Measurements from ENCODE around the gene CAPN2.
"Not testable (repeated sequence)": the region's sequence is repeated elsewhere in the genome, so short reads cannot be mapped to it uniquely, and the experiment has no call there.

CAPN2 gene

GRCh38 chr1:223717695-223718363 is 5.5 kb downstream of the CAPN2 start:
- no peak for DNase-seq

DNA sequence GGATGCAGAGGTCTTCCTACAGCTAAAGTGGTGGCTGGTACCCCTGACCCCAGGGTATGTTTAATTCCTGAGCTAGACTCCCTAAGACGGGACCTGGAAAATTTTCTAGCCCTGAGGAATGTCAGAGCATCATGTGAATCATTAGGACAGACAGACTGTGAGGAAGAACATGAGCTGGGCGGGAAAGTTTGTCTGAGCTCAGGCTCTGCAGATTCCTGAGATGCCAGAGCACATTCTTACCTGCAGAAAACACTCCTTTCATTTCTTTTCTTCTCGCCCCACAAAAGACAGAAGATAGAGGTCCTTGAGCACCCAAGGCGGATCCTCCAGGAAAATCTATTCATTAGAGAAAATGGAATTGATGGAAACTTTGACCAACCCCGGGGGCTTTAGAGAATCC is 6.5 kb downstream of the CAPN2 start:
- DNase-seq = no peak

DNA sequence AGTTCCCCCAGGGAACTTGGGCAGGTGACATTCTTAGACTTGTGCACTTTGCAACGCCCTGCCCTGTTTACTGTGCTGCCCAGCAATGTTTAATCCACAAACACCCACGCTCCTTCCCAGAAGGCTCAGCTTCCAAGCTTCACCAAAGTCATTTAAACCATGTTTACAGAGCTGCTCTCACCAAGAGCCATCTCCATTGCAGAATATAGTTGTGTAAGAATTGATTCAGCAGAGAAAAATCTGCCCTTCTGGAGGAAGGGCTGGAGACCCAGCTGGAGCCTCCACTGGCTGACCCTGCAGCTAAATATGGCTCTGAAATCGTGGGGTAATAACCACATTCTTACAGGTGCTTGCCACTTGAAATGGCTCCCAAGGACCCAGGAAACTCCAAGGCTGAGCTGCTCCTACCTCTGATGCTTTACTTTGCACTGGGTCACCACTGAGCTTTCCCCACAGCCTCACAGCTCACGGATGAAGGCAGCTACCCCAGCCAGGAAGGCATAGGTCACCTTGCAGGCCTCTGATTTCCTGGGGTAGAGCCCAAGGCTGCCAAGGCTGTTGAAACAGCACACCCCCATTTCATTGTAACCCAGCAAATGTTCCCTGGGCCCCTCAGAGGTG is 8.7 kb downstream of the CAPN2 start:
- no peak for DNase-seq

GRCh38 chr1:223721658-223722607 is 9.6 kb downstream of the CAPN2 start:
- DNase-seq = no peak

DNA sequence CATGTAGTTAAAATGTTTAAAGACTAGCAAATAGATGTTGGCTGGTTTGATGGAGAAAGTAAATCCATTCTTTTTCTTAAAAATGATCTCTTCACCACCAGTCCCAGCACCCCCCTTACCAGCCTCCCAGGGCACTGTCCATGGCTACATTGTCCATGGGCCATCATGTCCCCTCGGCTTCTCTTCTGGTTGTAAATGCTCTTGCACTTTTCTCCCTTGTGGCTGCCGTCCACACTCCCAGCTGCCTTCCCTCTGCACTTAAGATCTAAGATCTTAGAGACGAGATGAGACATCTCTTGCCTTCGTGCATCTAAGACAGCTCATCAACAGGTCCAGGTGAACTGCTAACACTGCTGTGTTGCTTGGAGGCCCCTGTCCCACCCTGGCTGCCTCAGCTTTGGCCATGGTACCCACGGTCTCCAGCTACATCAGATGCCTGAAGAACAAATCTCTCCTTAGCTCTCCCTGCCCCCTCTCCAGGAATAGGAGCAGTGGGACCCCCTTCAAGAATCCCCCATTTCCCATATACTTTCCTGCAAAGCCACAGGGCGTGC is 11.1 kb downstream of the CAPN2 start:
- DNase-seq = no peak

GRCh38 chr1:223724376-223724775 is 12.0 kb downstream of the CAPN2 start:
- no peak for DNase-seq

- DNase-seq = no peak
Measured at GRCh38 chr1:223725578-223725977, 13.2 kb downstream of the CAPN2 start.

DNA sequence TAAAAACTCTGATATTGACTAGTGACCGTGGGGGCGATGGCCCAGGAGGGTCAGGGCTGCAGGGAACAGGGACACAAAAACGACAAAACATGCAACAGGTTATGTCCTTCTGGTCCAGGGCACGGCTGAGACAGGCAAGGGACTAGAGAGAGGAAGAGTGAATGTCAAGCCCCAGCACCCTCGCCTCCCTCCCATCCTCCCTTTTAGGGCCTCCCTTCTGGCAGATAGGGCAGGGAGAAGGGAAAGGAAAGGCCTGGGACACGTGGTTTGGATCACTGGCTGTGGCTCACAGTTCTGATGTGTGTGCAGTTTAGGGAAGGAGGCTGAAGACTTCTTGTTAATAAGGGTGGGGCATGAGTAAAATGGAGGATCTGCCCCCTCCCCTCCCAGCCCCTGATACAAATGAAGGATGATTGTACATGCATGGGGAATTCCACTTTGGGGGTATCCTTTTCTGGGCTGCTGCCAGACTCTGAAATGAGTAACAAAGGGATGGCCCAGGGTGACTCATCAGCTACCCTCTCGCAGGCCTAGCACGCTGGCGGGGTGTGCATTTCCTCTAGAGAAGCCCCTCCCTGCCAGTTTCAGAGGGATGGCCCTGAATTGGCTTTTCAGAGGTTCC is 14.2 kb downstream of the CAPN2 start:
- no peak for DNase-seq

DNA sequence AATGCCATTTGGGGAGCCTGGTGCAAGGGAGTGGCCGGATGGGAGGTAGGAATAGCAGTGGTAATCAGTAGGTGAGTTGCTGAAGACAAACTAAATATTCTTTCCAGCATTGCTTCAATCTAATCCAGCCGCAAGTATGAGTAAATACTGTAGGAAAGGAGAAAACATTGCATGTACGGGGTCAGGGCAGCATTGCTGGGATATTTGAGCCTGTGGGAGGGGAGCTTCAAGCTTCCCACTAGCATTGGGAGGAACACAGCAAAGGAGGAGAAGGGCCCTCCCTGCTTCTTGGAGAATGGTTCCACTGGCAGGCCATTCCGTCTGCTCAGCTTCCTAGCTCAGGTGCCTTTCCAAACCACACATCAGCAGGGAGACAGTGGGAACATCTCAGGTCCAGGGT is 15.2 kb downstream of the CAPN2 start:
- no peak for DNase-seq

- DNase-seq = no peak
Measured at GRCh38 chr1:223729906-223730305, 17.6 kb downstream of the CAPN2 start.

GRCh38 chr1:223730479-223731132 is 18.3 kb downstream of the CAPN2 start:
- DNase-seq = no peak

- no peak for DNase-seq
Measured at GRCh38 chr1:223731133-223731770, 18.9 kb downstream of the CAPN2 start.

- DNase-seq = no peak
Measured at GRCh38 chr1:223732993-223733798, 20.9 kb downstream of the CAPN2 start.

GRCh38 chr1:223733898-223734852 is 21.8 kb downstream of the CAPN2 start:
- no peak for DNase-seq

DNA sequence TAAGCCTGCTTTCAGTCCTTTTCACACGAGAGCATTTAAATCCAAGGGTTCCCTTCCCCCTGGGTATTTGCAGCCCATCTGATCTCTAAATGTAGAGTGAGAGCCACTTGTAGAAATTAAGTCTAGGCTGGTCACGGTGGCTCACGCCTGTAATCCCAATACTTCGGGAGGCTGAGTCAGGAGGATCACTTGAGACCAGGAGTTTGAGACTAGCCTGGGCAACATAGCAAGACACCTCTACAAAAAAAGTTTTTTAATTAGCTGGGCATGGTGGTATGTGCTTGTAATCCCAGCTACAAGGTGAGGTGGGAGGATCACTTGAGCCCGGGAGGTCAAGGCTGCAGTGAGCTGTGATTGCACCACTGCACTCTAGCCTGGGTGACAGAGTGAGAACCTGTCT is 24.3 kb downstream of the CAPN2 start:
- DNase-seq = not testable (repeated sequence)

GRCh38 chr1:223737342-223737741 is 25.0 kb downstream of the CAPN2 start:
- DNase-seq = no peak

DNA sequence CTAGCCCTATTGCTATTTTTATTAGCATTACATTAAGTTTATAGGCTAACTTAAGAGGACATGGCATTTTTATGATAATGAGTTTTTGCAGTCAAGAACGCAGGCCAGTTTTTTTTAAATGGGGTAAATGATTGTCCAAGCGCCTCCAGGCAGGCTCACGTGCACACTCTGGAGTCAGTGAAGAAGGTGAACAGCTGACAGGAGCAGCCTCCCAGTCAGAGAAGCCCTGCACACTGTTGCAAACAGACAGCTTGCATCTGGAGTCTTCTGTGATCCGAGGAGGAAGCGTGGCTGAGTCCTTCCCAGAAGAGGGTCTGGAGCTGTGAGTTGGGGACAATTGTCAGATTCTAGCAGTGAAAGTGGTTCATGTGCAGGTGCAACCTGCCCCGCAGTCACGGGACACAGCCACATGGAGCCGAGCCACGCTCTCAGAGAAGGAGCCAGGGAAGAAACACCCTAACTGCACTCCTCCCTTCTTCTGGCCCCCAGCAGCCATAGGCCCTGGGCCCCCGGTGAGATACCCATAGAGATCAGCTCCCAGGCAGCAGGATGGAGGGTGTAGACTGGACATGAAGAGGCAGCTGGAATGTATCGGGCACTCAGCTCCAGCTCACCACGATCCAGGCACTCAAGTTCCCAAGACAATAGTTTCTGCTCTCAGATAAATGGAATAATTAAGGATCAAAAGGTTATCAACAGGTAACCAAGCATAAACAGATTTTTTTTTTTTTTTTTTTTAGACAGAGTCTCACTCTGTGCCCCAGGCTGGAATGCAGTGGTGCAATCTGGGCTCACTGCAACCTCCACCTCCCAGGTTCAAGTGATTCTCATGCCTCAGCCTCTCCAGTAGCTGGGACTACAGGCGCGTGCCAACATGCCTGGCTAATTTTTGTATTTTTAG is 26.4 kb downstream of the CAPN2 start:
- DNase-seq = no peak

DNA sequence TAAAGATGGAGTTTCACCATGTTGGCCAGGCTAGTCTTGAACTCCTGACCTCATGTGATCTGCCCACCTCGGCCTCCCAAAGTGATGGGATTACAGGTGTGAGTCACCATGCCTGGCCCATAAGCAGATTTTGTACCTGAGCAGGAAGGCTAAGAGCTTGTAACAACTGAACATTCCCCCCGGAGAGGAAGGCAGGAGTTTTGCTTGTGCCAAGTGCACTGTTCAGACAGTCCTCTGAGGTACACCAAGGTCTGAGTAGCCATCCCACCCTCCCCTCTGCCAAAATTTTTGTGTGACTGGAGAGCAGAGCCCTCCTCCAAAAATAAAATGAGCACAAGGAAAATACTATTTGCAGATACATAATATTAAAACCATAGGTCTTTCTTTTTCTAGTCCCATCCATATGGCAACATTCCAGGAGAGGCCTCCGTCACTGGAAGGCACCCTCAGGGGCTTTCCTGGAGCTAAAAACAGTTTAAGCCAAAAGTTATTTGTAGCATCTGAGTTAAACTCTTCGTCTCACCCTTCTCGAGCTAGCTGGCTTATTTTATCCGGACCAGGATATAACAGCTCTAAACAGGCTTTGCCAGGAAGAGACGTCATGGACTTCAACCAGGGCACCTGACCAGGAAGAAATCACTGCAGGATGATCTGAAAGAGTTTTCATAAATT is 27.2 kb downstream of the CAPN2 start:
- DNase-seq = no peak

Data from GF-D8 (cell line).